Activated CD4-positive, alpha-beta T cell treated with anti-CD3 and anti-CD28 coated beads, Interleukin-2, amount 50 U/mL, for 16 hours (primary cell): ENCODE data around the gene OMA1.
A peak's percentile ranks its signal among the peaks of the same experiment; 100 is the strongest.
"Not testable (repeated sequence)": the region's sequence is repeated elsewhere in the genome, so short reads cannot be mapped to it uniquely, and the experiment has no call there.

Source experiments
- DNase-seq: peaks from one replicate; pipeline ENCODE4 v3.0.0-alpha.2; 2020

OMA1 gene

DNA sequence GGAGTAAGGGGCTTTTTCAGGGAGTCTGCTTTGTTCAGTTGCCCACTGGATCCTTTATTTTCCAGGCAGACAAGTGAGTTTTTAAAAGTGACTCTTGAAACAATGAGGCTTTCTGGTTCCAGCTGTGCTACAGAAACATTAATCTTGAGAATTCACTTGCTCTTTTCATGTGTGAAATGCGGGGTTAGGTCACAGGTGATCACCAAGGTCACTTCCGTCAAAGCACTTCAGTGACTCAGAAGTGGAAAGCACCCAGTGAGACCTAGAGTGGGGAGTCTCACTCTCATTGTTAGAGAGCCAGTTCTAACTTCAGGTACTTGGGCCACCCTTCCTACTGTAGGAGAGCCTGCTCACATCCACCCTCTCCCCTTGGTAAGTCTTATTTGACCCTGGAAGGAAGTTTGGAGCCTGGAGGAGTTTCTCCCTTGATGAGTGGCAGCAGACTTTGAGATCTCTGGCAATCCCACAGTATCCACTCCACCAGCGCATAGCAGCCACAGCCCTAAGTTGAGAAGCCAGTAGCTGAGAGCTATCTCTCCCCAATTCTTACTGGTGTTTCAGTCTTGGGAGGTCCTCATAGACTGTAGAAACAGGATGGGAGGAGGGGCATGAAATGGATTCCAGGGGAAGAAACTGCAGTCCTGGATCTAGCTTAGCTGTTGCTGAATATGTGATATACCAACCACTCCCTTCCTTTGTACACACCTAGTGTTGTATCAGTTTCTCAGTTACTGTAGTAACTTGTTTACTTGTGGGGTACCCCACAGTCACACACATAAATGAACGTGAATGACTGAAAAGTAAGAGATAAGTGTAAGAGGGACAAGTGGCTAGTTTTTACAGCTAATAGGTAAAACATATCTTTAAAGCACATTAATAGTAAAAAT lies 27.4 kb upstream of the OMA1 start:
- DNase-seq = peak; percentile 82

DNA sequence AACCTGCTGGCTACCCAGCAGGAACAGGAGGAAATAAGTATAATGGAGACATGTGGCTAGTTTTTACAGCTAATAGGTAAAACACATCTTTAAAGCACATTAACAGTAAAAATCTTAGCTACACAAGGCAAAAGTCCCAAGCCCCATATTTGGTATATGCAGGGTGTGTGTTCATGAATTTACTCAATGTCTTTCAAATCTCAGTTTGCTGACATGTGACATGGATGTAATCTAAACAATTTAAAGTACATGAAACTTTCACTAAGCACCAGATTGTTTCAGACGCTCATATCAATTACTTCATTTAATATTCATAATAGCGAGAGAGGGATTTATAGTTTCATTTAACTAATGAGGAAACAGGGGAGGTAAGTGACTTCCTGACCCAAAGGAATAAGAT lies 26.6 kb upstream of the OMA1 start:
- no peak for DNase-seq

DNA sequence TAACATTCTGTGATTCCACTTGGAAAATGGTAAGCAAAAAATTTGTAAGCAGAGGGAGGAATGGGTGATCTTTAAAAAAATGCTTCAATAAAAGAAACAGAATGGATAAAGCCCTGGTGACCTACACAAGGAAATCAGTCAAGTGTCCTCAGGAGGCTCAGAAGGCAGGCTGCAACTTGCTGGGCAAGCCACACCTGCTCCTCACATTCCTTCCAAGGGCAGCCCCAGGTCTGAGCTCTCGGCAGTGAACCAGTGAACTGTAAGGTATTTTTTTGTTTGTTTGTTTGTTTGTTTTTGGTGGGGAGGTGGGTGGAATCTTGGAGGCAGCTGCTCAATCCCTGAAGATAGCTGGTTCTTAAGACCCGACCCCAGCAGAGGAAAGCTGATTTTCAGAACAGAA lies 26.2 kb upstream of the OMA1 start:
- DNase-seq = no peak

DNA sequence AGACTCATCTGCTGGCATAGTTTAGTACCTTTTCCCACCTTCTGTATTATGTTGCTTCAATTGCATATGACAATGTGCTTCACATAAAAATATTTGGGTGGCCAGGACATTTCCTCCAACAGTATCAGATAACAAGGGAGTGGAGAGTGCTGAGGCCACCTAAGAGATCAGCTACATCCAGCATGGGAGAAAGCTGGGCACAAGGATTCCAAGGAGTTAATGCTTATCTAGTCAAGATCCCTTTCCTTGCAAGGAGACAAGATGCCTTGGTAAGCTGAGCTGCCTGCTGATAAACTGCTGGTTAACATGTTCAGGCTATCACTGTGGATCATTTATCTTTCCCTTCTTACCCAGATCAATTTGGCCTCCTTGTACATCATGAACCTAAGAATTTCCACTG lies 25.1 kb upstream of the OMA1 start:
- no peak for DNase-seq

DNA sequence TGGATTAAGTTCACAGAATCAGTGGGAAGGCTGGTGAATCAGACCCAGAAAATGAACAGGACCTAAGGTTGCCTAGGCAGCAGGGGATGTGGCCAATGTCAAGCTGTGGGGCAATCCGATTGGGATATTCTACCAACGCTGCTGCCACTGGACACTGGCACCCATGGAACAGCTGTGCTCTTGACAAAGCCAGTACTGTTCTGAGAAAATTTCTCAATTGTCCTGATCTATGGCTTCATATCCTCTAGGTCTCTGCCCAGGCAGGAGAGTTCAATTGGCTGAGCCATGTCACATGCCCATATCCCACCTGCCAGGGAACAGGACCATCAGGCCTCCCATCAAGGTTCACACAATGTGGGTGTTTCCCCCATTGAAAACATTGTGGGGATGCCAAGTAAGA lies 24.3 kb upstream of the OMA1 start:
- DNase-seq = no peak

DNA sequence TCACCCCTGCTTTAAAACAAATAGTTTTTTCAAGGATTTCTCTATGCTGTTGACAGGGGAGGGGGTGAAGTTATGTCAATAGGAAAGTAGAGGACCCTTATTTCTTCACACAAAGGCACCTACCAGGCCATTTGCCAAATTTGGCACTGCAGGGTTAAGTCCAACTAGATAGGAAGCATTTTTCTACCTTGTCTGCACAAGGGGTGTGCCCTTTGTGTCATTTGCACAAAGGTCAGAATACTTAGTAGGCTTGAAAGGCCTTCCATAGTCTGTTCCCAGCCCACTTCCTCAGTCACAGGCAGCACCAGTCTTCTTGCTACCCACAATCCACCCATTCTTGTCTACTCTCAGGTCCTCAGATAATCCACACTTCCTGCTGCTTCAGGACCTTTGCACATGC lies 23.6 kb upstream of the OMA1 start:
- DNase-seq = no peak

DNA sequence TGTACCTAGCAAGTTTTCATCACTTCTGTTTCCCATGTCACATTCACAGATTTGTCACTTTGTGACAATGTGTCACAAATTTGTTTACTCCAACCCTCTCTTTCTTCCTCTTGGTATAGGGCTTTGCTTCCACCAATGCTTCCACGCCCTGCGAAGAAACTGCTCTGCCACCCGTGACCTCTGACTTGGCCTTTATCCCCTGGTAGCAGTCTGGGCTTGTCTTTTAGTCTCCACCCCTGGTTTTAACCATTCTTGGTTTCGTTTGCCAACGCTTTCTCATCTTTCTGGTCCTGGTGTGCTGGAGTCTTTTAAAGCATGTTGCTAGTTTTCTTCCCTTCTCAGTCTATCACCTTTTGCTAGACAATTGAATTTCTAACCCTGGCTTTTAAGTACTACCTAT lies 22.4 kb upstream of the OMA1 start:
- no peak for DNase-seq

DNA sequence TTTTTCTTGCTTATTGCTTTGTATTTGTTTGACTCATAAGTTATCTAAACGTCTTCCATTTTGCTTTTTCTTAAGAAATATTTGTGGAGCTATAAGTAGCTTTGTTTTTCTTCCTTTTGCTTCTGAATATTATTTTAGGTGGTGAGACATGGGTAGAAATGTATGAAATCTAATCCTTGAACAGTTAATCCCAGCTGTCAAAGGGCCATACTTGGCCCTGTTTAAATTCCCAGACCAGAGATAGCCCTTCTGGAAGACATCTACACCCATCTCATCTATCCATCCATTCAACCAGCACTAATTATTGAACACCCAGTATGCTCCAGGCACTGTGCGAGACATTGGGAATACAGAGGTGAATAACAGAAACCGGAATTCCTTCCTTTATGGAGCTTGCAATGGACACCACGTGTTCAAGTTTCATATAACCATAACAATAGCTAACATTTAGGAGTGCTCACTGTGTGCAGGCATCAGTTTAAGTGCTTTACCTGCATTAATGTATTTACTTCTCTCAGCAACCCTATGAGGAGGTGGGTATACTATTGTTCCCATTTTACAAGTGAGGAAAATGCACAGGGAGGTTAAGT lies 21.8 kb upstream of the OMA1 start:
- no peak for DNase-seq

DNA sequence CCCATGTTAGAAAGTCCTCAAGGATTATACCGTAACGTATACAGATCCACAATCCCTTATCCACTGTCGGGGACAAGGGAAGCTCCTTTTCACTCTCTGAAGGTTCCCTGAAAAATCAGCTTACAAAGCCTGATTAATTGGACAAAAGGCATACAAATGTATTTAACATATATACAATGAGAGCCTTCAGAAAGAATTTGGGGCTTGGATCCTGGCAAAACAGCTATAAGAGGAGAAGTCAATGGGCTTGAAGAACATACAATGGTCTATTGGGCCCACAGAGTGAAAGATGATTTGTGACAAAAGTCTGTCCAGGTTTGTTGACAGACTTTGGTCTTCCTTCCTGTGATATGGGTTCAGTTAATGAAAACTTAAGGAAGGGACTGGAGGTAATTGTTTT lies 19.8 kb upstream of the OMA1 start:
- DNase-seq = no peak

DNA sequence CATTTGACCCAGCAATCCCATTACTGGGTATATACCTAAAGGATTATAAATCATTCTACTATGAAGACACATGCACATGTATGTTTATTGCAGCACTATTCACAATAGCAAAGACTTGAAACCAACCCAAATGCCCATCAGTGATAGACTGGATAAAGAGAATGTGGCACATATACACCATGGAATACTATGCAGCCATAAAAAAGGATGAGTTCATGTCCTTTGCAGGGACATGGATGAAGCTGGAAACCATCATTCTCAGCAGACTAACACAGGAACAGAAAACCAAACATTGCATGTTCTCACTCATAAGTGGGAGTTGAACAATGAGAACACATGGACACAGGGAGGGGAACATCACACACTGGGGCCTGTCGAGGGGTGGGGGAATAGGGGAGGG lies 17.2 kb upstream of the OMA1 start:
- DNase-seq = not testable (repeated sequence)

DNA sequence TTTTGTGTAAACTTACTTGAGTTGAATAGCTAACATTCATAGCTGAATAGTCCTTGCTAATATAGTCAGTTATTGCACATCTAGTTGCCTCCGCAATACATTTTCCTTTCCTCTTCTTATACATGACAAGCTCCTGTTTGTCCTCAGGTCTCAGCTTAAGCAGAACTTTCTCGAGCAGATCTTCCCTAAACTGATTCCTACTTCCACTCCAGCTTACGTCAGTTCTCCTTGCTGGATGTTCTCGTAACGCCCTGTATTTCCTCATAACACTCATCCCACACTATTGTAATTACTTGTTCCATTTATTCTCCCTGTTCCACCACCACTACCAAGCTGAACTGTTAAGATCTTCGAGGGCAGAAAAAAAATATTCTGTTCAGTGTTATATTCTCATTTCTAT lies 15.1 kb upstream of the OMA1 start:
- DNase-seq = no peak

DNA sequence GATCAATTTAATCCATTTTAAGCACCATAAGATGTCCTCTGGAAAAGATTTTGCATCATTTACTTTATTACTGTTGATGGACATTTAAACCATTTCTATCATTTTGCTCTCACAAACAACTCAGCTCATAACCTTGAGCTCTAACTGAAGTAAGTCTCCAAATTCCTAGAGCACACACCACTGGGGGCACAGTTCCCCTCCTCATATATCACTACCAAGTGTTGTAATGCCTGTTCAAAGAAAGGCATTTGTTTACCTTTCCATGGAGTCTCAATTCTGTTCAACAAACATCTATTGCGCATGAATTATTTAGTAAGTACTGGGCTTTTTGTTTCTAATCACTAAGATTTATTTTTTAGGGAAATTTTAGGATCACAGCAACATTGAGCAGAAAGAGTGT lies 8.9 kb upstream of the OMA1 start:
- no peak for DNase-seq

DNA sequence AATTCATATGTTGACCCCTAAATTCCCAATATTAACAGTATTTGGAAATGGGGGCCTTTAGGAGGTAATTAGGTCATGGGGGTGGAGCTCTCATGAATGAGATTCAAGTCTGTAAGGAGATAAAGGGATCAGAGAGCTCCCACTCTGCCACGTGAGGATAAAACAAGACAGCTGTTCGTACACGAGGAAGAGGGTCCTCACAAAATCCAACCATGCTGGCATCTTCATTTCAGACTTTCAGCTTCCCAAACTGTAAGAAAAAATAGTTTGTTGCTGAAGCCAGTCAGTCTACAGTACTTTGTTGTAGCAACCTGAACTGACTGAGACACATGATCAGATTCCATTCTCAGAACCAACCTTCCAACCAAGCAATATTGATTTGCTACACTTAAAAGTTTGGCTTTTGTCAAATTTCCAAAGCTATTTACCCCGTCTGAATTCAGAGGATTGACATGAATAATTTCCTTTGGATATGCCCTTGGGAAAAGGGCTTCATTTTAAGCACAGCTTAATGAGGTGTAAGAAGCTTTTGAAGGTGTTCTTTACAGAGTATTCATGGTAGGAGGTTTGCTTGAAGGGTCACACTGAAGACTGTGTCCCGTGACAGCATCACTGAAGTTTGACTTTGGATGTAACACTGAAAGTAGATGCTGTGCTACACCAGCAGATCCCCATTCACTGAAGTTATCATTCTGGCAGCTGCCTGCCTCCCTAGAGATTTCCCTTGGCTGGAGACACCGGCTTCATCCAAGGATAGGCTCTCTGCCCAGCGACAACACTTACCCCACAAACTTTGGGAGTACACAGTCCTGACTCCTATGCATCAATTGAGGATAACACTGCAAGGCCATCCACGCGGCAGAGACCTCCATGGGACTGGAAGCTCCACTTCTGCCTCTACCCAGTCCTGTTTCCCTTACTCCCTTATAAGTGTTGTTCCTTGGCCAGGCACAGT lies 4.9 kb upstream of the OMA1 start:
- no peak for DNase-seq

DNA sequence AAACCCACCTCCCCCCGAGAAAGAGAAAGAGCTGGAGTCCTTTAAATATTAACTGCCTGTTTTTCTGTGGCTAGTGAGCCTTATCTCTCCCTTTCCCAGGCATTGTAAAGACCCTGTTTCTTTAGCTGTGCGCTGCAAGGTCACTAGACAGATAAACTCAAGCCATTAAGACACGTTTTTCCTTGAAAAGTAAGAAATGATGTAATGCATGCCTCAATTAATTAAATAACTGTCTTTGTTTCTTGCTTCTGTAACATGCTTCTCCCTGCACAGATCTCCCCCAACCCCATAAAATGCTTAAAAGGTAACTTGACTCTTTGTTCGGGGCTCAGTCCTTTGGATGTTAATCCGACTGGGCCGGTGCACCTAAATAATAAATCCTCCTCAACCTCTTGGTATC lies 2.8 kb upstream of the OMA1 start:
- not testable (repeated sequence) for DNase-seq

DNA sequence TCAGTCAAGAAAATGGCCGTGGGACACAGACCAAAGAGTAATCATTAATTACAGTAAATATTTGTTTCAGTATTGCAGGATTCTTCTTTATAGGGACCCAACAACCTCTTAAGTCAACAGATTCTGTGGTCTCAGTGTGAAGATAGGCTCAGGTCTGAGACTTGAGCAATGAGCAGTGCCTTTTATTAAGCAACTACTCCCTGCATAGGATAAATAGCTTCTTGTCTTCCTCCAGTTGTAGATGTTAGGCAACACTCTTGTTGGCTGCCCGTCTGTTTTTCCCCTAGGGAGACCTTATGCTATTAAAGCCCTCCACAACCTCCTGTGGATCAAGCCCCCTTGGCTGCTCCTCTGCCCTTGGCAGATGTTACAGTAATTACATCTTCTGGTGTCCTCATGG lies 1.8 kb upstream of the OMA1 start:
- DNase-seq = no peak

DNA sequence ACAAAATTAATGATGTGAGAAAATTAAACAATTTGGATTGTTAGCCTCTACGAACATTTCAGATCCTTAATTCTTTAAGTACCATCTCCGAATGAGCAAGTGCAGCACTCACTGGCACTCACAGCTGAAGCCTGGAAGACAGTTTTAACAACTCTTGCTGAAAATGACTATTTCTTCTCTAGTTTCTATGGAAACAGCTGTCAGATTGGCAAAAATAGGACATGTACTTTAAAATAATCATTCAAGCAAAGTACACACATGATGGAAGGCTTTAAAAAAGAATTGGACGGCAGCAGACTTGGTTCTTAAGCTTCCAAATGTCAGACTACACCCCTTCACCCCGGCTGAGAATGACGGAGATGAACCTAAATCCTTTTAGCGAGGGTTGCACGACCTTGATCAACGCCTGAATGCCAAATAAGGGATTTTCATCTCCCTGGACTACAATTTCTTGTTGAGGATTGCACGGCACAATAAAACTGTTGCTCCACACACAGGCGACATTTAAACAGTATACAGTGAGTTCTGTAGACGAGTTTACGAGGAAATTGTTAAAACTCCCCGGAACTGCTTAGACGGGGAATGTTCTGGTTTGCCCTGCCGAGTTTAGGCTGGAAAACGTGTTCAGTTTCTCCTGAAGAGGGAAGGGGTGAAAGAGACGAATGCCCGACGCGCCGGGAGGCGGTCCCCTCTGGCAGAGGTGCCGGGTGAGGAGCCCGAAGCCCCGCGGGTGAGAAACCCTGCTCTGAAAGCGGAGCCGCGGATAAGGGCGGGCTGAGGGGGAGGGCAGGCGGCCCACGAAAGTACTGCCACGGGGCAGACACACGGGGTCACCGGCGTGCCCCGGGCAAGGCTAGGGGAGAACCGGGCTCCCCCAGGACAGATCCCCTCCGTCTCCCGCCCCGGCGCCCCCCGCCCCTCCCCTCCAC lies 671 bp downstream of the OMA1 start:
- peak; percentile 74 for DNase-seq

DNA sequence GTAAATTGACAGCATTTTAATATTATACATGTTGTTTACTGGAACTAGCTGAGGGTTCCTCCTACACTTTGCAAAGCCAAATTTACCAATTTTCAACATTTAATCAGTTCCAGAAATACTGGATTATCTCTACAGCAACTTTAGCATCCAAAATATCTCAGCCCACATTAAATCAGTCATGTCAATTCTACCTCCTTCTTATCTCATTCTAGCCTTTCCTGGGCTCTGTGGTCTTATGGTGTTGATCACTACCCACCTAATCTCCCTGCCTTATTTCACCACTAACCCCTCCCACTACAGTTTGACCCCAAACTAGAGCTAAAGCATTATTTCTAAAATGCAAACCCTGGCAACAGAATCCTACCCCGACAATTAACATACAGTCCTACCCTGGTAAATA lies 3.3 kb downstream of the OMA1 start:
- DNase-seq = no peak

DNA sequence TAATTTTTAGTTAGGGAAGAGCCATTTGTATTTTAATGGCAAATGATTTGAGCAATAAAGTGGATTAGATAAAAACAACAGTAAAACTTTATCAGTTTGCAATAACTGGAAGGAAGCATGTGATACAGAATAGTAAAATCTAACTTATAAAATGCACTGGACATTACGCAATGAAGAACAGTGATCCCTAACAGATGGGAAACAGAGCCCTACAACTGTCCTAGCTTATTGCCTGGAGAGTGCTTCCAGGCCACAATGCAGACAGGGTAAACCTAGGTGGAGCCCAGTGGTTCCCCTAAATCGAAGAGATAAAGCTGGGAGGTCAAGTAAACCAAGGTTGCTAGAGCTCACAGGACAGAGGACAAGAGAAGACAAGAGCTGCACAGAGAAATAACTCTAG lies 7.0 kb downstream of the OMA1 start:
- DNase-seq = no peak

DNA sequence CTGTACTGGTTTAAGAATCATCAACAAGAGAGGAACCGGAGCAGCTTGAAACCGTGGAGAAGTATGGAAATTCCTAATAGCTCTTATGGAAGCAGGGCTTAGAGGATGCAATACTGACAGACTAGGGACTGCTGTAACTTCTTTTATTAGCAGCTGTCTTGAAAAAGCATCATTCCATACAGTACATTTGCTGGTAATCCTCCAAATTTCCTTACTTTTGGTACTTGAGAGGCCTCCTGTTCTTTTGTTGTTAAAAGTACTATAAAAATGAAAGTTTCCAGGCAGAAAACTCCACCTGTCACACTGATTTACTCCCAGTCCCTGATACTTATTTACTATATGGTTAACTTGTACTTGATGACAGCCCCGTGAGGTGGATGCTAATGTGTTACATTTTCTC lies 7.7 kb downstream of the OMA1 start:
- DNase-seq = no peak

DNA sequence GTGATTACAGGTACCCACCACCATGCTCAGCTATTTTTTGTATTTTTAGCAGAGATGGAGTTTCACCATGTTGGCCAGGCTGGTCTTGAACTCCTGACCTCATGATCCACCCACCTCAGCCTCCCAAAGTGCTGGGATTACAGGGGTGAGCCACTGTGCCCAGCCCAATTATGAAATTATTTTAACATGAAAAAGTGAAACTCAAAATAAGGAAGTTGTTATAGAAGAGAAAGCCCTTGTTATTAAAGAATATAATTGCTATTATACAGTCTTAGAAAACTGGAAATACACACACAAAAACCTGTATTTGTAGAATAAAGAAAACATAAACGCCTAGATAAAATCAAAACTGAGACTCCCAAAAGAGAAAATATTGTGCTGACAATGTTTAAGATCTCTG lies 14.7 kb downstream of the OMA1 start:
- not testable (repeated sequence) for DNase-seq

DNA sequence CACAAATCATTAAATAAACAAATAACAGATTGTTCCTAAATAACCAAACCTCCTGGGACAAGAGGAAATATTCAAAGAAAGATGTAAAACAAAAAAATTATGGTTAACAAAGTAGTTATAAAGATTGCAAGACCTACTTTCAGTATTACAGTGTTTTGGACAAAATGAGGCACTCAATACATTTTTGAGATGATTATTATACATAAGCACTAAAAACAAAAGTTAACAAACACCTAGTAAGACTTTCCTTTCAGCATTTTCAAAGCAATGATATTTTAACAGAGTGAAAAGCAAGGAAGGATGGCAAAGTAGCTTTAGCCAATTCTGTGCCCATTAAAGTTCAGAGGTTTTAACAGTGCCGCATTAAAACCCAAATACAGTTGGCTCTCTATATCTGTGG lies 17.2 kb downstream of the OMA1 start:
- DNase-seq = peak; percentile 47

DNA sequence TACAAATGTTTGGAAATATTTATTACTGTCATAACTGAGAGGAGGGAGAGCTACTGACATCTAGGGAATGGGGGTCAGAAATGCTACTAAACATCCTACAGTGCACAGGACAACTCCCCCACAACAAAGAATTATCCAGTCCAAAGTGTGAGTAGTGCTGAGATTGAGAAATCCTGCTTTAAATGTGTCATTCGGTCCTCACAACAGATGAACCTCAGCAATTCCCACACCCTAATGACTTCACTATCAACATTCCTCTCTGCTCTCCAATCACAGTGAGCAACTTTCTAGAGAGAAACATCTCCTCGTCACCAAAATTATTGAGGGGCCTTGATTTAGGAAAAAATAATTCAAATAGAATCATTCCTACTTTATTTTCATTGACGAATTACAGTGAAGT lies 18.0 kb downstream of the OMA1 start:
- no peak for DNase-seq
